Subcutaneous adipose tissue (tissue), 4 donors: ENCODE data around the gene PLPPR3. TPM values are rescaled to one million over a fixed set of nuclear protein-coding genes. Genes with fewer than 3 reads are reported as not detected.

Experiments
- total RNA-seq, 4 donors: library from RNA; depleted of rRNA; stranded (reverse); fragments of >200 nt; gene quantifications; one replicate each; pipeline ENCODE4 v1.1.0, GENCODE V29; 2016
- TF ChIP-seq, protein P1 (sequence below): fragments of 450-650 bp; IDR thresholded peaks from one replicate; pipeline ENCODE4 v1.5.1; 2016; ENCODE audit warnings: low read depth, mild to moderate bottlenecking, control low read depth, antibody characterized with exemption, moderate library complexity

Gene PLPPR3
- total RNA-seq, 4 donors from 2014 or later: not detected

GRCh38 chr19:829129-829758 lies 7.5 kb upstream of the PLPPR3 start:
- TF ChIP-seq, protein P1, sequence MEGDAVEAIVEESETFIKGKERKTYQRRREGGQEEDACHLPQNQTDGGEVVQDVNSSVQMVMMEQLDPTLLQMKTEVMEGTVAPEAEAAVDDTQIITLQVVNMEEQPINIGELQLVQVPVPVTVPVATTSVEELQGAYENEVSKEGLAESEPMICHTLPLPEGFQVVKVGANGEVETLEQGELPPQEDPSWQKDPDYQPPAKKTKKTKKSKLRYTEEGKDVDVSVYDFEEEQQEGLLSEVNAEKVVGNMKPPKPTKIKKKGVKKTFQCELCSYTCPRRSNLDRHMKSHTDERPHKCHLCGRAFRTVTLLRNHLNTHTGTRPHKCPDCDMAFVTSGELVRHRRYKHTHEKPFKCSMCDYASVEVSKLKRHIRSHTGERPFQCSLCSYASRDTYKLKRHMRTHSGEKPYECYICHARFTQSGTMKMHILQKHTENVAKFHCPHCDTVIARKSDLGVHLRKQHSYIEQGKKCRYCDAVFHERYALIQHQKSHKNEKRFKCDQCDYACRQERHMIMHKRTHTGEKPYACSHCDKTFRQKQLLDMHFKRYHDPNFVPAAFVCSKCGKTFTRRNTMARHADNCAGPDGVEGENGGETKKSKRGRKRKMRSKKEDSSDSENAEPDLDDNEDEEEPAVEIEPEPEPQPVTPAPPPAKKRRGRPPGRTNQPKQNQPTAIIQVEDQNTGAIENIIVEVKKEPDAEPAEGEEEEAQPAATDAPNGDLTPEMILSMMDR: no peak

GRCh38 chr19:827710-828321 lies 6.1 kb upstream of the PLPPR3 start, which contains the start of gene AZU1:
Gene AZU1 (plus strand): TSS chr19:827837. CDS start chr19:827847, 10 bp downstream.
- TF ChIP-seq, protein P1: no peak

DNA sequence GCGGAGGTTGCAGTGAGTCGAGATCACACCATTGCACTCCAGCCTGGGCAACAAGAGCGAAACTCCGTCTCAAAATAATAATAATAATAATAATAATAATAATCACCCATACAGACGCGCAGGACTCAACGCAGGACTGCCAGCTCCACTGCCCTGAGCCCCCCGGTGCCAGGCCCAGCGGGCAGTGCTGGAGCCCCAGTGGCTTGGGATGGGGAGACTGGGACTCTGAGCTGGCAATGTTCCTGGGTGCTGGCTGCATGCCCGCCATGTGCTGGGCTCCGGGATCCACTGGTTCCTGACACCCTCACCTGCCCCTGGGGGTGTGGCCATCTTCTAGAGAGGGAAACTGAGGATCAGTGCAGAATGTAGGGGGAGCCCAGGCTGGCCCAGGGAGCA lies 5.6 kb upstream of the PLPPR3 start:
- TF ChIP-seq, protein P1: no peak

GRCh38 chr19:825897-826644 lies 4.3 kb upstream of the PLPPR3 start:
- TF ChIP-seq, protein P1: no peak

DNA sequence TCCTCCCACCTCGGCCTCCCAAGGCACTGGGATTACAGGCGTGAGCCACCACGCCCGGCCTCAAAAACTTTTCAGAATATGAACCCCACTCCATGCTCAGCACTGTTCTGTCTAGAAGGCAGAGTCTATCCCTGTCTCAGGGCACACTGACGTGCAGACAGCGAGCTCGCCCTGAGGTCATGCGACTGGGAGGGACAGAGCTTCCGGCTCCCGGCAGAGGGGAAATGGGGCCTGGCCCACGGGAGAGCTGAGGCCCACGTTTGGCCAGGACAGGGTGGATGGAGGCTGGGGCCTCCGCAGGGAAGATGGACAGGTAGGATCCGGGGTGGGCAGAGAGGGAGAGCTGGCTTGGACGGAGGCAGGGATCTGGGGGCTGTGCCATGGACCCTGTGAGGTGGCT lies 3.1 kb upstream of the PLPPR3 start:
- TF ChIP-seq, protein P1: no peak

GRCh38 chr19:823565-824121 lies 1.9 kb upstream of the PLPPR3 start:
- TF ChIP-seq, protein P1: no peak

- TF ChIP-seq, protein P1: no peak
These were observed 427 bp downstream of the PLPPR3 start for GRCh38 chr19:821231-821824.
